RKO (cell line): Measurements from ENCODE around the gene SCYGR4.
"Not testable (repeated sequence)": the region's sequence is repeated elsewhere in the genome, so short reads cannot be mapped to it uniquely, and the experiment has no call there.

ENCODE experiments used
- DNase-seq: peaks from one replicate; pipeline ENCODE4 v3.0.0-alpha.2; 2016; ENCODE audit warnings: low spot score

SCYGR4 gene, protein sequence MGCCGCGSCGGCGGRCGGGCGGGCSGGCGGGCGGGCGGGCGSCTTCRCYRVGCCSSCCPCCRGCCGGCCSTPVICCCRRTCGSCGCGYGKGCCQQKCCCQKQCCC

GRCh38 chr2:227617316-227618230 lies at the start of gene SCYGR4:
Gene SCYGR4 (plus strand): TSS chr2:227617498. CDS start chr2:227617498, 0 bp downstream.
- DNase-seq = no peak

DNA sequence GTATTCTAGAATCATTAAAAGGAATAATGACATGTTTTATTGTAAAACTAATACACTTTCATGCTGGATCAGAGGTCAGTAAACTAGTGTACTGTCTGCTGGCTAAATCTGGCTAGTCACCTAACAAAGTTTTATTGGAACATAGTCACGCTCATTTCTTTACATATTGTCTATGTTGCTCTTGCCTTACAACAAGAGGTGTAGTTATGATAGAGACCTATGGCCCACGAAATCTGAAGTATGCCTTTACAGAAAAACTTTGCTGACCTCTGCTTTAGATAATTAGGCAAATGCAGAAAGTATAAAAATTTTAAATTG lies 48.5 kb upstream of the SCYGR4 start:
- DNase-seq = no peak

DNA sequence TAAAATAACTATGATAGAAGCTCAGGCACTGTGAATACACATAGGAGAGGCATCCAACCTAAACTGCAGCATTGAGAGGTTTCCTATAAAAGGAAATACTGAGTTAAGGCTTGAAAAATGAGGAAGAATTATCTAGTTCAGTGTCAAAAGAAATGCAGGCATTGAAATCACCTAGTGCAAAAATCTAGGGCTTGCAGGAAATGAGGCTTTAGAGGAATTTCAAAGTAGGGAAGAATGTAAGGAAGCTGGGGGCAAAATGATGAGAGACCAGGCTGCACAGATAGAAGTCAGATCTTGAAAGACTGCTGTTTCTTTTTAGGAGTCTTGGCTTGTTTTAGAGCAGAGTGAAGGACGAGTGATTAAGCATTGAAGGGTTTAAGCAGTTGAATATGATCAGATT lies 46.7 kb upstream of the SCYGR4 start:
- DNase-seq = no peak

DNA sequence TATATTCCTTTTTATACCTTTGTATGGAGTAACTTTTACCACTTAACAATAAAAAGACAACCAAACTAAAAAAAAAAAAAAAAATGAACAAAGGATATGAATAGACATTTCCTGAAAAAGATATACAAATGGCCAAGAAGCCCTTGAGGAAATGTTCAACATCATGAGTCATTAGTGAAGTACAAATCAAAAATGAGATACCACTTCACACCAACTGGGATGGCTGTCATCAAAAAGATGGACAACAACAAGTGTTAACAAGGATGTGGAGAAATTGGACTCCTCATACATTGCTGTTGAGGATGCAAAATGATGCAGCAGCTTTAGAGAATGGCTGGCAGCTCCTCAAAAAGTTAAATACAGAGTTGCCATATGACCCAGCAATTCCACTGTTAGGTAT lies 41.2 kb upstream of the SCYGR4 start:
- DNase-seq = no peak

DNA sequence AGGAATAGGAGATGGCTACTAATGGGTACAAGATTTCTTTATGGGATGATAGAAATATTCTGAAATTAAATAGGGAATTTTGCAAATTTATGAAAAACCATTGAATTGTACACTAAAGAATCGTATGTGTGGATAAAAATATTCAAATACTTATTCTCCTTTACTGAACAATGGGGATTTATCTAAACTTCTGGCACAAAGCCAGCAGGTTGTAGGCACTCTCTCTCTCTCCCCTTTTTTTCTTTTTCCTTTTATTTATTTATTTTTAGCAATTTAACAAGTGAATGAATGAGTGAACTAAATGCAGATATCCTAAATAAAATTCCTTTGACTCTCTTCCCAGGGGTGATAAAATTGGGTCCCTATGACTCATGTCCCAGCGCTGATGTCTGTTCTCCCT lies 40.5 kb upstream of the SCYGR4 start:
- no peak for DNase-seq

DNA sequence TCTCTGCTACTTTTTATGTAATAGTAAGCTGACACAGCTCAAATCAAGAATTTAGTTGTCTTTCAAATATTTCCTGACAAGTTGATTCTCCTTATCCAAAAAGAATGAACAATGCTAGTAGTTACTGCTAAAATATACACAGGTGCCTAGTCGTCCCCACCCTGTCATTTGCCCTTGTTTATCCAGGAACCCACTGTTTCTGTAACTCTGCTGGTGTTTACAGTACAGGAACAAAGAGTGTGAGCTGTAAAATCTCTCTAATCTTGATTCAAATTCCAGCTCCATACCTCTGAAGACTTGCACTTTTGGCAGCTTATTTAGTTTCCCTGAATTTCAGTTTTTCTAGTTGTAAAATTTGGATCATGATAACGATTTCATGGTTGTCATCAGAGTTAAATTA lies 39.7 kb upstream of the SCYGR4 start:
- DNase-seq = no peak

DNA sequence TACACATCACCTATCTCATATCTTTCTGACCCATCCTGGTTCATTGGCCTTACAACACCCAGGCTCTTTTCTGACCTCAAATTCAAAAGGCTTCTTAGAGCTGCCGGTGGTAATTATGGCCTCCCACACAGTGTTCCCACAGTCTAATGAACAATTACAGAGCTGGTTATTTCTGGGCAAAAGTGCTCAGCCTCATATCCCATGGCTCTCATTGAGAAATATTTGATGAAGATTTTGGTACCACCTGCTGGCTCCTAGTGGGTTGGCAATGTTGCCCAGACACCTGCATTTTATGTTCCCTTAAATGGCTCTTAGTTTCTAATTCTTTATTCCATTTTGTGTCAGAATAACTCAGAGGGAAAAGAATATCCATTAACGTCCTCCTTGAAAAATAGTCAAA lies 38.7 kb upstream of the SCYGR4 start:
- DNase-seq = no peak

- no peak for DNase-seq
Observed at GRCh38 chr2:227579791-227580190, 37.5 kb upstream of the SCYGR4 start.

- no peak for DNase-seq
Observed at GRCh38 chr2:227582369-227582768, 34.9 kb upstream of the SCYGR4 start.

DNA sequence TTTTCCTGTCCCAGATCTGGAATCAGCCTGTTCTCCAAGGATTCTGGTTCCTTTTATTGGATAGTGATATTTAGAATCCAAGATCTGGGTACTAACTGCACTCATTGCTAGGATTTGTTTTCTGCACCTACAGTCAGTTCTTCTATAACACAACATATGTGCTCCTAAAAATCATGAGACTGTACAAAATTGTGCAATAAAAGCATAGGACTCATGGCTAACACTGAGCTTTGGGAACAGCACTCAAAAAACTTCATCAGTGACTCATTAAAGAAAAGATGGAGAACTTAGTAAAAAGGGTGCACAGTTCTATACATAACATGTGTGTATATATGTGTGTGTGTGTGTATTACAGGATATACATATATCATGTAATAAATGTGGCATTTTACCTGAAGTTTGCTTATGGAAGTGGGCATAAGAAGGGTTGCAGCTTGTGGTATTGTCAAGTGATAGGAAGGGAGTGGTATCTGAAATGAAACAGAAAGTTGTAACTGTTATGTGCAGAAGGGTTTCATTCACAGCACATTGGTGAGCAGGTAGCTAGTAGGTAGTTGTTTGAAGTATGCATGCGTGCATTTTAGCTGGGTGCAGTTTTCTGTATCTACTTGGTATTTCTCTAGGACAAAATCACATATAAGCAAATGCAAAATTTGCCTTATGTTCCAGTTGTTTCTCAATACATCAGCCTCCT lies 24.5 kb upstream of the SCYGR4 start:
- no peak for DNase-seq

DNA sequence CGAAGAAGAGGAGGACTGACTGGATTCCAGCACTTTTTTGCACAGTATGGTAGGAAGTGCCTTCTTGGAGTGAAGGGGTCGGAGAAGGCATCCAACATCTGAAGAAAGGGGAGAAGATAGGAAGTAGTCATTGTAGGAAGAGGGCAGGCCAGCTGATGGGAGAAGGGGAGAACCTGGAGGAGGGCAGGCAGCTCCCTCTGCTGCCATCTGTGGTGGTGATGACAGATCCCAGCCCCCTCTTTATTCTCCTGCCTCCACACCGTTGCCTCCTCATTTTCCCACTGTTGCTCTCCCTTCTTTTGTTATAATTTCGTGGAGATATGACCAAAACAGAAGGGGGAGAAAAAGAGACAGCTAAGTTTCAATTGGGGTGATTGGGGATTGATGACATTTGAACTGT lies 21.5 kb upstream of the SCYGR4 start:
- DNase-seq = no peak

DNA sequence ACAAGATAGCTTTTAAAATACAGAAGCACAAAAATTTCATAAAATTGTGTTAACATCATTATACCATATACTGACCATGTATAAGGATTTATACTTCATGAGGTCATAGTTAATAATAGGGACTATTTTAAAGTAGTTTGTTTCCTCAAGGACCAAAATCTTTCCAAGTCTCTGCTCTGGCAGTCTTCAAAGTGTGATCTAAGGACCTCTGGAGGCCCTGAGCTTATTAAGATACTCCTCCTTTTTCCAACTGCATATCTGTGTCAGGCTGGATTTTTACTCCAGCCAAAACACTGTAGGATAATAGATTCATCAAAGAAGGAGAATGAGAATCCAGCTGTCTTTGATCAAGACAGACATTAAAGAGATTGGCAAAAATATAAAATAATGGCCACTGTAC lies 20.3 kb upstream of the SCYGR4 start:
- DNase-seq = no peak

- no peak for DNase-seq
Observed at GRCh38 chr2:227597998-227598397, 19.3 kb upstream of the SCYGR4 start.

GRCh38 chr2:227598835-227599503 lies 18.3 kb upstream of the SCYGR4 start, which contains the start of gene SCYGR2:
Gene SCYGR2 (plus strand): TSS chr2:227598893. CDS start chr2:227598893, 0 bp downstream.
- DNase-seq = not testable (repeated sequence)

DNA sequence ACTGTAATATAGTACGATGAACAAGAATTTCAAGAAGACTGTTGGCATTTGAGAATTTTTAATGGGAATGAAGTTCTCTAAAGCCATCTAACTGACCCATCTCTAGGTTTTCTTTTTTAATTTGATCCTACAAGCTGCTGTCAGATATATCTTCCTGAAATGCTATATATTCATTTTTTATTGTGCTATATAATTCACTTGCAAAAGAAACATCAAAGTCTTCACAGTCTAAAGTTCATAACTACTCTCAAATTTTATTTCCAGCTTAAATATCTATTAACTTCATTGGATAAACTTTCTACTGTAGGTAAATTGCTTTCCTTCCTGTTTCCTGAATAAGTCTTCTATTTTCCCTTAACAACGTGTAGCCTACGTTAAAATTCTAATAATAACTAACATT lies 14.9 kb upstream of the SCYGR4 start:
- no peak for DNase-seq

- no peak for DNase-seq
Observed at GRCh38 chr2:227606476-227606875, 10.8 kb upstream of the SCYGR4 start.

DNA sequence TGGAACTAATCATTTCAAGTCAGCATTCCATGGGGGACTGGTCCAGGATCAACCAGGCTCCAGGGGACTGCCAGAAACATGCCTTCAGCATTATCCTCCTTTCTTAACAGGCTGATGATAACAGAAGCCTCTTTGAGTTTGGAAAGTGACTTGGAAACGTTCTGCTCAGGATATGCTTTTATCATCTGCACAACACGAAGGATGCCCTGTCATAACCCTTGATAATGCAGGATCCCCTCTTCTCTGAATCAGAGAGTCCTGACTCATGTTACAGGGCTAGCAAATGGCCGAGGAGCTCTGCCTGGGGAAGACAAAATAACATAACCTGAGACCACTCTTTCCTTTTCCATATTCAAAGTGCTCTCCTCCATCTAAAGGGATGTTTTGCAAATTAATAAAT lies 9.4 kb upstream of the SCYGR4 start:
- DNase-seq = no peak

- no peak for DNase-seq
Observed at GRCh38 chr2:227608561-227609338, 8.5 kb upstream of the SCYGR4 start.

- DNase-seq = no peak
Observed at GRCh38 chr2:227610123-227610522, 7.2 kb upstream of the SCYGR4 start.

- DNase-seq = no peak
Observed at GRCh38 chr2:227612546-227613271, 4.6 kb upstream of the SCYGR4 start.

DNA sequence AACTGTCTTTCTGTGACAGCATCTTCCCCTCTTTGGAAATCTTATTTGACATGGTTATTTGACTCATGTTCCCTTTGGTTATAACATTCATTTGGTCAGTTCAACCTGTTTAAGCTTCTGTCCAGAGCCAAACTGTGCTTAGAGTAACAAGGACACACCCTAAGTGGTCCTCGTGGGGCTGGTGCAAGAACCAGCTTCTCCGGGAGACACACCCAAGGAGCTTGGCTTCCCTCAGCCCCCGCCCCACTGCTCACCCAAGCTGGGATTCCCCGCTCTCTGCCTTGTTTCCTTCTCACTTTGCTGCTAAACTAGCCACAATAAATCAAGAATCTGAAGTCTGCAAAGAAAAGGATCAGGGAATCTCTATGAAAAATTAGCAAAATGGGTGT lies 4.0 kb upstream of the SCYGR4 start:
- no peak for DNase-seq
